GM12878 (cell line): ENCODE data around the gene MFAP2. TPM values are rescaled to one million over a fixed set of nuclear protein-coding genes. Genes with fewer than 3 reads are reported as not detected.

ENCODE experiments used
- ATAC-seq: fragments of 200-7000 bp; cut with Tn5 transposase; 3 replicates; pipeline ENCODE4 v1.9.1; 2020; ENCODE audit warnings: mild to moderate bottlenecking, moderate library complexity
- BruUV-seq: library from RNA; stranded (reverse); fragments of 400-500 nt; replicated peaks from 2 replicates; lab custom pipeline; 2021; lab: Mats Ljungman, UMichigan
- CTCF ChIA-PET: fragments of 300-600 bp; sonication (Branson Sonifier 250); formaldehyde crosslinking; extraction: SDS; loops from one replicate; lab custom pipeline; 2021; ENCODE audit warnings: inconsistent platforms; lab: Yijun Ruan, JAX
- POLR2A ChIA-PET: fragments of 350-600 bp; formaldehyde crosslinking; extraction: SDS; loops from one replicate; lab custom pipeline; 2021; ENCODE audit warnings: inconsistent platforms; lab: Charles Lee
- RAD21 ChIA-PET: fragments of 300-600 bp; sonication (Branson Sonifier 250); formaldehyde crosslinking; loops from one replicate; lab custom pipeline; 2023; ENCODE audit warnings: antibody characterized with exemption; ENCODE audit not compliant: unreplicated experiment; lab: Charles Lee
- SMC1A ChIA-PET: fragments of 300-600 bp; sonication (Branson Sonifier 250); formaldehyde crosslinking; loops from one replicate; lab custom pipeline; 2023; ENCODE audit not compliant: unreplicated experiment, uncharacterized antibody; lab: Charles Lee
- DNase-seq: peaks from one replicate; pipeline ENCODE4 v3.0.0-alpha.2; 2011; ENCODE audit warnings: low read depth, low spot score
- FAIRE-seq: peaks from 3 replicates; lab custom pipeline; 2011; peaks lifted over from hg19 to GRCh38; lab: Jason Lieb, UNC
- H2AFZ ChIP-seq: 2 replicates; pipeline ENCODE4 v1.6.0; 2011; ENCODE audit warnings: low read depth, low read length, control low read depth; ENCODE audit not compliant: control insufficient read depth
- H3K27ac ChIP-seq: 2 replicates; pipeline ENCODE4 v1.5.1; 2011; ENCODE audit warnings: control low read depth; ENCODE audit not compliant: control insufficient read depth, insufficient read depth
- H3K27me3 ChIP-seq, 2 experiments: replicated peaks in 1 of 2; 2 replicates each; pipeline versions ENCODE4 v1.6.0 to v1.6.1; 2011; ENCODE audit warnings: low read length in 1 of 2; ENCODE audit not compliant: control insufficient read depth in 2 of 2, insufficient read depth in 2 of 2
- H3K36me3 ChIP-seq, 2 experiments: 2 replicates each; pipeline ENCODE4 v1.5.1; 2011; ENCODE audit warnings: low read length in 1 of 2; ENCODE audit not compliant: control insufficient read depth in 2 of 2, insufficient read depth in 2 of 2
- H3K4me1 ChIP-seq: 2 replicates; pipeline ENCODE4 v1.6.1; 2011; ENCODE audit warnings: mild to moderate bottlenecking, low read length, moderate library complexity, mixed read lengths; ENCODE audit not compliant: control insufficient read depth, insufficient read depth
- H3K4me2 ChIP-seq: 2 replicates; pipeline ENCODE4 v1.6.0; 2011; ENCODE audit warnings: control low read depth; ENCODE audit not compliant: control insufficient read depth, insufficient read depth
- H3K4me3 ChIP-seq: fragments of 200-600 bp; sonication (generic); 2 replicates; pipeline ENCODE4 v1.5.1; 2016
- H3K79me2 ChIP-seq: 2 replicates; pipeline ENCODE4 v1.6.0; 2011; ENCODE audit warnings: low read length; ENCODE audit not compliant: control insufficient read depth, insufficient read depth
- H3K9ac ChIP-seq: 2 replicates; pipeline ENCODE4 v1.8.0; 2011; ENCODE audit warnings: low read length, control low read depth, mixed read lengths; ENCODE audit not compliant: control insufficient read depth, insufficient read depth
- H3K9me3 ChIP-seq: replicated peaks from 3 replicates; pipeline ENCODE4 v1.5.1; 2011; ENCODE audit warnings: mild to moderate bottlenecking, low read length; ENCODE audit not compliant: control insufficient read depth, insufficient read depth
- H4K20me1 ChIP-seq: 2 replicates; pipeline ENCODE4 v1.6.0; 2011; ENCODE audit not compliant: control insufficient read depth, insufficient read depth
- ATF2 ChIP-seq: IDR thresholded peaks from 2 replicates; pipeline ENCODE4 v1.6.1; 2012; ENCODE audit warnings: low read length, inconsistent platforms
- BMI1 ChIP-seq: fragments of 450-650 bp; IDR thresholded peaks from 2 replicates; pipeline ENCODE4 v1.6.1; 2016; ENCODE audit warnings: mild to moderate bottlenecking, moderate library complexity, borderline replicate concordance
- CEBPB ChIP-seq, 2 experiments: fragments of 150-350 bp in 1 of 2; IDR thresholded peaks; 2 replicates each; pipeline ENCODE4 v1.6.1; 2012 to 2014; ENCODE audit warnings: low read depth in 2 of 2, low read length in 2 of 2, borderline replicate concordance in 1 of 2, inconsistent platforms in 1 of 2
- CHD2 ChIP-seq: IDR thresholded peaks from 2 replicates; pipeline ENCODE4 v1.6.1; 2011; ENCODE audit warnings: low read depth, low read length, improper control_type of control experiment, borderline replicate concordance
- CREB1 ChIP-seq: IDR thresholded peaks from 2 replicates; pipeline ENCODE4 v1.6.1; 2012; ENCODE audit warnings: low read depth, mild to moderate bottlenecking, inconsistent platforms
- EED ChIP-seq: sonication (generic); IDR thresholded peaks from 2 replicates; pipeline ENCODE4 v1.6.1; 2016; ENCODE audit warnings: antibody characterized with exemption, low read depth
- FOS ChIP-seq: IDR thresholded peaks from 3 replicates; pipeline ENCODE4 v1.6.1; 2011; ENCODE audit warnings: borderline replicate concordance; ENCODE audit not compliant: insufficient read length; ENCODE audit errors: extremely low read depth
- IKZF1 ChIP-seq: fragments of 450-650 bp; conservative IDR thresholded peaks from 2 replicates; pipeline ENCODE4 v1.6.1; 2017; ENCODE audit warnings: antibody characterized with exemption, mild to moderate bottlenecking
- NFYA ChIP-seq: IDR thresholded peaks from 2 replicates; pipeline ENCODE4 v1.6.1; 2011; ENCODE audit warnings: low read depth, mild to moderate bottlenecking, low read length, improper control_type of control experiment, borderline replicate concordance
- NFYB ChIP-seq: IDR thresholded peaks from 2 replicates; pipeline ENCODE4 v1.6.1; 2011; ENCODE audit warnings: low read depth, mild to moderate bottlenecking, low read length, improper control_type of control experiment, moderate library complexity; ENCODE audit not compliant: insufficient read depth
- POLR2A ChIP-seq: IDR thresholded peaks from 2 replicates; pipeline ENCODE4 v1.6.1; 2011; ENCODE audit warnings: low read depth, mild to moderate bottlenecking, low read length
- RAD21 ChIP-seq: IDR thresholded peaks from 2 replicates; pipeline ENCODE4 v1.6.1; 2011; ENCODE audit warnings: mild to moderate bottlenecking, low read depth, low read length, moderate library complexity; ENCODE audit not compliant: insufficient read depth
- SMAD5 ChIP-seq: IDR thresholded peaks from 2 replicates; pipeline ENCODE4 v1.6.1; 2016; ENCODE audit warnings: antibody characterized with exemption, low read depth
- SMC3 ChIP-seq: IDR thresholded peaks from 2 replicates; pipeline ENCODE4 v1.6.1; 2011; ENCODE audit warnings: low read length, improper control_type of control experiment, borderline replicate concordance
- STAT3 ChIP-seq: IDR thresholded peaks from 2 replicates; pipeline ENCODE4 v1.6.1; 2011; ENCODE audit warnings: low read depth, low read length, improper control_type of control experiment
- SUPT20H ChIP-seq: IDR thresholded peaks from 2 replicates; pipeline ENCODE4 v1.6.1; 2011; ENCODE audit warnings: low read depth, mild to moderate bottlenecking, low read length, moderate library complexity, borderline replicate concordance; ENCODE audit not compliant: control insufficient read depth
- TBL1XR1 ChIP-seq: IDR thresholded peaks from 2 replicates; pipeline ENCODE4 v1.6.1; 2012; ENCODE audit warnings: low read depth, low read length, improper control_type of control experiment
- TCF12 ChIP-seq: IDR thresholded peaks from 2 replicates; pipeline ENCODE4 v1.6.1; 2011; ENCODE audit warnings: low read depth, mild to moderate bottlenecking, low read length
- TCF3 ChIP-seq: IDR thresholded peaks from 2 replicates; pipeline ENCODE4 v1.6.1; 2012; ENCODE audit warnings: low read depth, mild to moderate bottlenecking, low read length, borderline replicate concordance; ENCODE audit not compliant: insufficient read depth
- ZNF24 ChIP-seq: fragments of 450-650 bp; IDR thresholded peaks from 2 replicates; pipeline ENCODE4 v1.6.1; 2017; ENCODE audit warnings: antibody characterized with exemption, mild to moderate bottlenecking
- ZNF274 ChIP-seq: IDR thresholded peaks from one replicate; pipeline ENCODE4 v1.8.0; 2011; ENCODE audit not compliant: insufficient read length, insufficient read depth
- ZSCAN29 ChIP-seq: fragments of 450-650 bp; IDR thresholded peaks from 2 replicates; pipeline ENCODE4 v1.6.1; 2017; ENCODE audit warnings: mild to moderate bottlenecking, moderate library complexity
- WGBS: methylation state at CpG from one replicate; pipeline ENCODE4 v1.1.6; 2016; ENCODE audit warnings: low lambda C conversion rate; ENCODE audit not compliant: insufficient replicate concordance, insufficient coverage; ENCODE audit errors: missing lambda C conversion rate; 5-methylcytosine and 5-hydroxymethylcytosine counted together
- in situ Hi-C: fragments of 300-500 bp; cut with MboI; formaldehyde crosslinking; loops from 9 replicates; pipeline ENCODE4 v1.14.3; 2018; ENCODE audit warnings: mixed read lengths
- intact Hi-C: fragments of 100-400 bp; cut with micrococcal nuclease; formaldehyde crosslinking; loops from one replicate; pipeline ENCODE4 v1.14.2; 2022; ENCODE audit not compliant: unreplicated experiment
- polyA plus RNA-seq, 11 experiments: library from polyadenylated mRNA; depleted of rRNA in 4 of 11; unstranded in 6 of 11; stranded (reverse) in 5 of 11; fragments of >200 nt; fragmentation: Nextera tagmentation in 4 of 11; fragmentation: Illumina TruSeq in 1 of 11; extraction: Ambion mirVana in 4 of 11; extraction: Trizol in 1 of 11; gene quantifications; 1 replicate in 1 of 11; 2 replicates in 10 of 11; pipeline versions ENCODE4 v1.2.1 to v1.2.3, GENCODE V29; 2011 to 2016; ENCODE audit warnings: inconsistent platforms in 2 of 11, missing spikeins in 2 of 11, low read depth in 1 of 11
- total RNA-seq, 4 experiments: library from RNA; depleted of rRNA in 3 of 4; stranded (reverse); fragments of >200 nt in 3 of 4; fragmentation: Illumina TruSeq in 1 of 4; extraction: Trizol in 1 of 4; gene quantifications; 2 replicates each; pipeline versions ENCODE4 v1.2.1 to v1.2.3, GENCODE V29; 2013 to 2021

The MFAP2 gene
- total and polyA plus RNA-seq, 10 of the 15 experiments (the other 5 are each of a cell fraction or from before 2014, with no cell fraction given), result 0.16 TPM; not detected in 9

GRCh38 chr1:16982902-16983301, 2.5 kb upstream of the MFAP2 start (continued):
- TF ChIP-seq ATF2 (no peak), NFYB (no peak), EED (no peak), STAT3 (no peak), BMI1 (no peak), ZNF24 (no peak), TCF12 (no peak), NFYA (no peak), IKZF1 (no peak)
- TF ChIP-seq, all 136 proteins: peak for 0

DNA sequence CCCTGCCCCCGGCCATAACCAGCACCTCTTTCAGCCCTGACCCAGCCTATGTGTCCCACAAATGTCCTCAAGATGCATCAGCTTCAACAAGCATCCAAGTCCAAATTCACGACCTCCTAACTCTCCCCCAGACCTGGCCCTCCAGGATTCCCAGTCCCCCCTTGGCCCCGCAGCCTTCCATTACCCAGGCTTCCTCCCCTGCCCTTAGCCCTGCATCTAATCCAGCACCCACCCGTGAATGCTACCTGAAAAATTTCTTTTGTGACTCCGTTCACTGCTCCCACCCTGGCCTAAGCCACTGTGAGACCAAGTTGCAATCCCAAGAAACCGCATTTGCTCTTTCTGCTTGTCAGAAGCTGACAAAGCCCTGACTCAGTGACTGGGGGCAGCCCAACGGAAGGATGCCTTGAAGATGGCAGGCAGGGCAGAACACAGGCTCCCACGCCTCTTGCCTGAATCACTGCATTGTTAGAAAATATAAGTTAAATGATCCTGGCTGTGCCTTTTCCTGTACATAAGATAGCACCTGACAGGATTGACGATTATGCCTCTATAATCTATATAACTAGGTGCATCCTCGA, 939 bp upstream of the MFAP2 start:
- H3K4me3 ChIP-seq, result no peak overlapping the region
- H3K4me2 ChIP-seq, result no peak overlapping the region
- no peaks in the 10 kb centered on the region for H3K36me3 ChIP-seq
- no peaks in the 10 kb centered on the region for H3K9me3 ChIP-seq
- DNase-seq, result no peak
- BruUV-seq, result no TSS peak
- CTCF ChIA-PET, result interaction anchor here (0.6 to 1.0 kb wide), 3 partner anchors 16 to 67 kb away, joined by 3 to 4 read pairs (median 3); no protein-coding TSS in a partner anchor
- 38% methylated on average over 10 of the region's 10 CpGs for WGBS
- H3K4me1 ChIP-seq, result no peaks in the 10 kb centered on the region
- intact Hi-C loops, result no loop called here
- RAD21 ChIA-PET, result no interaction called here
- H2AFZ ChIP-seq, result no peak overlapping the region
- no peaks in the 10 kb centered on the region for H3K79me2 ChIP-seq
- H3K9ac ChIP-seq, result no peak overlapping the region
- no peak overlapping the region for H3K27ac ChIP-seq
- no peaks in the 10 kb centered on the region for H4K20me1 ChIP-seq
- SMC1A ChIA-PET, result no interaction called here
- POLR2A ChIA-PET, result interaction anchor here (0.6 kb wide), 1 partner anchor 294 kb away, joined by 5 read pairs; no protein-coding TSS in a partner anchor
- FAIRE-seq, result no peak
- no peak for ATAC-seq
- in situ Hi-C loops, result no loop called here
- peaks cover 7 to 13% of the 10 kb centered on the region in 2 experiments; a peak in 3 of 4 replicates for H3K27me3 ChIP-seq
- TF ChIP-seq RAD21 (no peak), ZSCAN29 (no peak), CHD2 (no peak), TCF3 (no peak), SMAD5 (no peak), SUPT20H (no peak), CREB1 (no peak), TBL1XR1 (no peak), CEBPB (IDR thresholded peaks at IDR 0.05; ENCODE audit: borderline replicate concordance in 1 of 2, low read depth in 2 of 2, low read length in 2 of 2) (no peak), POLR2A (no peak), SMC3 (no peak), ZNF274 (no peak), IKZF1 (no peak), FOS (no peak)
